DMS 273 (cell line): ENCODE measurements around the gene PIK3C2G.

Experiments used
- DNase-seq: peaks from one replicate; lab custom pipeline; 2025; ENCODE audit not compliant: unreplicated experiment; lab: John Stamatoyannopoulos, UW

Gene PIK3C2G

GRCh38 chr12:18696971-18697602, 435.8 kb downstream of the PIK3C2G start:
- DNase-seq = no peak
